HG03095 (cell line): Measurements from ENCODE around the gene EVA1C.
"Not testable (repeated sequence)": the region's sequence is repeated elsewhere in the genome, so short reads cannot be mapped to it uniquely, and the experiment has no call there.

Experiments used
- ATAC-seq: cut with Tn5 transposase; IDR thresholded peaks from one replicate; pipeline ENCODE4 v1.9.1; 2021; ENCODE audit warnings: moderate library complexity; ENCODE audit not compliant: unreplicated experiment

Gene EVA1C

GRCh38 chr21:32390537-32391224 lies 21.8 kb upstream of the EVA1C start:
- not testable (repeated sequence) for ATAC-seq

GRCh38 chr21:32391755-32392154 lies 20.8 kb upstream of the EVA1C start:
- no peak for ATAC-seq

- ATAC-seq: peak; percentile 3
Observed at GRCh38 chr21:32392299-32392879, 20.1 kb upstream of the EVA1C start.

GRCh38 chr21:32392880-32393676 lies 19.4 kb upstream of the EVA1C start, which contains the start of gene URB1:
TSS of gene URB1 (minus strand) at chr21:32393012. CDS start at chr21:32392910, 102 bp downstream.
- peak; percentile 84 for ATAC-seq

GRCh38 chr21:32393677-32394001 lies 18.9 kb upstream of the EVA1C start:
- no peak for ATAC-seq

GRCh38 chr21:32403201-32403777 lies 9.2 kb upstream of the EVA1C start:
- ATAC-seq: no peak

- ATAC-seq: no peak
Observed at GRCh38 chr21:32406405-32406804, 6.1 kb upstream of the EVA1C start.

- no peak for ATAC-seq
Observed at GRCh38 chr21:32410291-32410690, 2.2 kb upstream of the EVA1C start.

GRCh38 chr21:32410916-32411315 lies 1.6 kb upstream of the EVA1C start:
- no peak for ATAC-seq

- ATAC-seq: no peak
Observed at GRCh38 chr21:32411350-32412161, 950 bp upstream of the EVA1C start.

- no peak for ATAC-seq
Observed at GRCh38 chr21:32413015-32413504, 554 bp downstream of the EVA1C start.

- no peak for ATAC-seq
Observed at GRCh38 chr21:32413697-32414578, 1.4 kb downstream of the EVA1C start.

GRCh38 chr21:32414579-32415358 lies 2.3 kb downstream of the EVA1C start:
- ATAC-seq: no peak

- ATAC-seq: no peak
Observed at GRCh38 chr21:32415451-32416398, 3.2 kb downstream of the EVA1C start.

- ATAC-seq: no peak
Observed at GRCh38 chr21:32418146-32418545, 5.6 kb downstream of the EVA1C start.

- ATAC-seq: no peak
Observed at GRCh38 chr21:32422064-32422463, 9.6 kb downstream of the EVA1C start.

- ATAC-seq: no peak
Observed at GRCh38 chr21:32423320-32424190, 11.0 kb downstream of the EVA1C start.
